Skeletal muscle tissue (tissue), 4 donors: ENCODE measurements around the gene HK1. TPM values are rescaled to one million over a fixed set of nuclear protein-coding genes. Genes with fewer than 3 reads are reported as not detected.
"Not testable (repeated sequence)": the region's sequence is repeated elsewhere in the genome, so short reads cannot be mapped to it uniquely, and the experiment has no call there.

Source experiments
- H3K27ac ChIP-seq: one replicate; pipeline ENCODE4 v1.7.0; 2013; ENCODE audit warnings: mild to moderate bottlenecking, low read depth, low read length, inconsistent platforms
- H3K27me3 ChIP-seq, 3 donors: one replicate each; pipeline ENCODE4 v1.7.0; 2013; ENCODE audit warnings: low read length in 3 of 3; ENCODE audit not compliant: control insufficient read depth in 3 of 3, insufficient read depth in 3 of 3
- H3K36me3 ChIP-seq, 3 donors: one replicate each; pipeline ENCODE4 v1.7.0; 2013; ENCODE audit warnings: low read length in 3 of 3; ENCODE audit not compliant: control insufficient read depth in 3 of 3, insufficient read depth in 3 of 3
- H3K4me1 ChIP-seq, 3 donors: one replicate each; pipeline ENCODE4 v1.7.0; 2013; ENCODE audit warnings: low read length in 3 of 3, mild to moderate bottlenecking in 3 of 3; ENCODE audit not compliant: control insufficient read depth in 3 of 3, insufficient read depth in 3 of 3
- H3K4me3 ChIP-seq, 3 donors: one replicate each; pipeline ENCODE4 v1.7.0; 2013; ENCODE audit warnings: low read length in 3 of 3
- H3K9ac ChIP-seq, 3 donors: one replicate each; pipeline ENCODE4 v1.7.0; 2013; ENCODE audit warnings: low read length in 3 of 3, mild to moderate bottlenecking in 3 of 3, moderate library complexity in 2 of 3, low read depth in 1 of 3
- H3K9me3 ChIP-seq, 3 donors: one replicate each; pipeline ENCODE4 v1.7.0; 2013; ENCODE audit warnings: low read length in 3 of 3; ENCODE audit not compliant: control insufficient read depth in 3 of 3
- total RNA-seq: library from RNA; depleted of rRNA; stranded (reverse); fragments of >200 nt; gene quantifications from one replicate; pipeline ENCODE4 v1.2.3, GENCODE V29; 2014
- donor health status: Osteomylitis.

Gene HK1
- total RNA-seq, 1 donor from 2014 or later: 32.4 TPM

DNA sequence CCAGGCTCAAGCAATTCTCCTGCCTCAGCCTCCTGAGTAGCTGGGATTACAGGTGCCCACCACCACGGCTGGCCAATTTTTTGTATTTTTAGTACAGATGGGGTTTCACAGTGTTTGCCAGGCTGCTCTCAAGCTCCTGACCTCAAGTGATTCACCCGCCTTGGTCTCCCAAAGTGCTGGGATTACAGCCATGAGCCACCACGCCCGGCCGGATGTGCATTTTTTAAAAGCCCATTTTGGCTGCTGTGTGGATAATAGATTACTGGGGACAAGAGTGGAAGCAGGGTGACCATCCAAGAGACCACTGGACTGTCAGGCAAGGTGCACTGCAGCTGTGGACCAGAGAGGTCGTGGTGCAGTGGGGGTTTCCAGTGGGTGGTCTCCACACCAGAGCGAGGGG is 36.7 kb upstream of the HK1 start:
- no peak overlapping the region for H3K4me3 ChIP-seq
- H3K27me3 ChIP-seq: no peaks in the 10 kb centered on the region
- H3K9me3 ChIP-seq: no peaks in the 10 kb centered on the region

DNA sequence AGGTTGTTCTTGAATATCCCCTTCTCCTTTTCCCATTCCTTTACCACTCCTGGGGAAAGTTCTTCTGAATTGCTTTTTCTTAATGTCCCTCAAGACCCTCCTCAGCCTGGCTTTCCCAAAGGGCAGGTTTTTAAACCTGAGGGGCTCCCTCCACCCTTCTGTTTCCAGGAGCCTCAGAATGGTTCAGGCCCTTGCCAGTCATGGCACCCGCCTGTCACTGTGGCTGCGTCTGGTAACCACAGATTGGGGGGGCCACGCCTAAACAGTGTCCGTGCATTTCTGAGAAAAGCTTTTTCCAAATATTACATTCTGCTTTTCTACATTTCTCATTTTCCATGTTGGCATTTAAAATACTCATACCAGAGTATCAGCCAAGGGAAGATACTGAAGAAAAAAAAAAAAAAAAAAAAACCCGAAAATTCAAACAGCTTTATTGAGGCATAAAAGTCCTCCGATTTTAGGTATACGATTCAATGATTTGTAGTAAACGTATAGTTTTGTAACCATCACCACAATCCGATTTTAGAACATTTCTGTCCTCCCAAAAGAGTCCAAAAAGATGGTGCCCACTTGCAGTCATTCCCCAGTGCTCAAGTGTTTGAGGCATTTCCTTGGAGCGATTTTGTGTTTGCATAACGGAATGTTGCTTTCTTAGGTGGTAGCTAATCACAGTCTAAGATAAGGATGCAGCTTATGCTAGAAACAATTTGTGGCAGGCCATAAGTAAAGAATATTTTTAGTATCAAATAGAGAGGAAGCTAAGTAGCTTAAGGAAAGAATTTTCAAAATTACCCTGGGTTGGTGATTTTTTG is 36.0 kb upstream of the HK1 start:
- H3K9me3 ChIP-seq: no peaks in the 10 kb centered on the region
- H3K27me3 ChIP-seq: no peaks in the 10 kb centered on the region
- H3K36me3 ChIP-seq: no peaks in the 10 kb centered on the region
- peaks cover 0 to 4% (median 3%) of the 10 kb centered on the region in 3 donors for H3K4me1 ChIP-seq
- H3K4me3 ChIP-seq: no peak overlapping the region
- no peak overlapping the region for H3K27ac ChIP-seq
- no peak overlapping the region for H3K9ac ChIP-seq

More for the DNA sequence above, 36.7 kb upstream of the HK1 start:
- H3K27ac ChIP-seq: no peak overlapping the region
- peaks cover 0 to 4% (median 3%) of the 10 kb centered on the region in 3 donors for H3K4me1 ChIP-seq
- H3K36me3 ChIP-seq: no peaks in the 10 kb centered on the region
- H3K9ac ChIP-seq: no peak overlapping the region

DNA sequence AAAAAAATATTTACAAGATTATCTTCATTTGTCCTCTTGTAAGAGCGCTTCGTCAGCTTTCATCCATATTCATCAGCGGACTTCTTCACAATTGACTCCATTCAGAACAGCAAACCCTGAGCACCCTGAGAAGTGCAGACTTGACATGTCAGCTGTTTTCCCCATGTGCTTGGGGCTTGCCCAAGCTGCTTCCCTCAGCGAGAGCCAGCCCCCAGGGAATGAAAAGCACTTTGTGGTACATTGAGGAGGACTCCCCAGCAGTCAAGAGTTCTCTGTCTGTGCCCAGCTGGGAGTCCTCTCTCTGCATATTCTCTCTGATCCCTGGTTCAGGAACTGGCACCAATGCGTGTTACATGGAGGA is 35.5 kb upstream of the HK1 start:
- H3K9ac ChIP-seq: no peak overlapping the region
- H3K36me3 ChIP-seq: no peaks in the 10 kb centered on the region
- no peaks in the 10 kb centered on the region for H3K9me3 ChIP-seq
- H3K4me3 ChIP-seq: no peak overlapping the region
- H3K27ac ChIP-seq: no peak overlapping the region
- H3K4me1 ChIP-seq: peaks cover 0 to 3% (median 2%) of the 10 kb centered on the region in 3 donors
- no peaks in the 10 kb centered on the region for H3K27me3 ChIP-seq

DNA sequence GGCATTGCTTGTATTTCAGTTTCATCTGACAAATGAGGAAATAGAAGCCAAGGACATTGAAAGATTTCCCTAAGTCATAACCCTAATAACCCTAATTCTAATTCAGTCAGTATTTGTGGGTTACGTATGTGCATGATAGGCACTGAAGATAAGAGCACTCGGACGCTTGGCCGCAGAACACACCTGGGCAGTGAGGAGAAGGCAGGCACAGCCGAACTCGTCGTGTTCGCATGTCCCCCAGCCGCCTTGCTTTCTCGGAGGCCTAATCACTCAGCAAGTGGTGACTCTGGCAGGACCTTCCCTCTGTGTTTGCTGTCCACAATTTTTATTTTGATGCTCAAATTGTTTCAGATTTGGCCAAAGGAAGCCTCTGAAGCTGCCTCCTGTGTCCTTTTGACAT is 34.5 kb upstream of the HK1 start:
- H3K9me3 ChIP-seq: no peaks in the 10 kb centered on the region

DNA sequence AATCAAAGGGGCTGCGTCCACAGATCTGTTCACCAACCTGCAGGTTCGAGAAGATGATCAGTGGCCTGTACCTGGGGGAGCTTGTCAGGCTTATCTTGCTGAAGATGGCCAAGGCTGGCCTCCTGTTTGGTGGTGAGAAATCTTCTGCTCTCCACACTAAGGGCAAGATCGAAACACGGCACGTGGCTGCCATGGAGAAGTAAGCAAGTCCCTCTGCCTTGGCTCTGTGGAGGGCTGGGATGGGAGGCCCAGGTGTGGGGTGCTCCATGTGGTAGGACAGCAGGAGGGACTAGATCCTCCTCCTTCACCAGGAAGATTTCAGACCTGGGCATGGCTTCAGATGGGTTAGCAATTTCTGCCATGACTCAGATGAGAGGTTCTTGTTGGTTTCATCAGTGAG is 32.3 kb upstream of the HK1 start:
- no peaks in the 10 kb centered on the region for H3K27me3 ChIP-seq
- H3K36me3 ChIP-seq: no peaks in the 10 kb centered on the region
- no peak overlapping the region for H3K4me3 ChIP-seq
- no peaks in the 10 kb centered on the region for H3K9me3 ChIP-seq
- H3K9ac ChIP-seq: no peak overlapping the region
- H3K4me1 ChIP-seq: peaks cover 0 to 2% (median 0%) of the 10 kb centered on the region in 3 donors
- H3K27ac ChIP-seq: no peak overlapping the region

More for the DNA sequence above, 34.5 kb upstream of the HK1 start:
- Histone ChIP-seq H3K9ac (no peak overlapping the region), H3K27ac (no peak overlapping the region), H3K4me1 (peaks cover 0 to 3% (median 2%) of the 10 kb centered on the region in 3 donors), H3K4me3 (no peak overlapping the region), H3K36me3 (no peaks in the 10 kb centered on the region), H3K27me3 (no peaks in the 10 kb centered on the region)

DNA sequence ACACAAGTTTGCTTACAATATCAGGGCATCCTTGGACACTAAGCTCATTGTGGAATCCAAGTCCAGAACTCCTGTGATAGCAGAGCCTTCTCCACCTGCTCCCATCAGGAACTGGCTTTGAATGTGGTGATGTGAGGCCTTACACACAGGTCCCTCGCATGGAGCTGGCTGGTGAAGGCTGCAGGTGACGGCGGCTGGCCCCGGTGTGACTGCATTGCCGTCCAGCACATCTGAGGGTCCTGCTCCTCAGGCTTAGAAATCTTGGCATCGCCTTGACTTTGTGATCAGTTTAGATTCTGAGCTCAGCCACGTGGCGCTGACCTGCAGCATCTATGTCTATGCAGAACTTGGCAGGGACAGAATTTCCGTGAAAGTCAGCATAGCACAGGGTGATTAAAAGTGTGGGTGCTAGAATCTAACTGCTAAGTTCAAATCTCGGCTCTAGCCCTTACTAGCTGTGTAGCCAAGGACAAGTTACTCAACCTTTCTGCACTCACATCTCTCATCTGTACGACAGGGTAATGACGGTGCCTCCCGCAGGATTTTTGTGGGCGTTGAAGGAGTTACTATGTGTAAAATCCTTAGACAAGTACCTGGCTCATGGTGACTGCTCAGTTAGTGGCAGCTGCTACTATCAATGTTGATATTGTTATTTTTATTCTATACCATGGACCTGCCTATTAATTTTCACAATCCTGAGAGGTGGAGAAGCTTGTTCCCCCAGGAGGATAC is 31.5 kb upstream of the HK1 start:
- Histone ChIP-seq H3K27me3 (no peaks in the 10 kb centered on the region), H3K4me1 (peaks cover 0 to under 1% (median 0%) of the 10 kb centered on the region in 3 donors), H3K4me3 (no peak overlapping the region), H3K27ac (no peak overlapping the region), H3K9me3 (no peaks in the 10 kb centered on the region), H3K9ac (no peak overlapping the region), H3K36me3 (no peaks in the 10 kb centered on the region)

DNA sequence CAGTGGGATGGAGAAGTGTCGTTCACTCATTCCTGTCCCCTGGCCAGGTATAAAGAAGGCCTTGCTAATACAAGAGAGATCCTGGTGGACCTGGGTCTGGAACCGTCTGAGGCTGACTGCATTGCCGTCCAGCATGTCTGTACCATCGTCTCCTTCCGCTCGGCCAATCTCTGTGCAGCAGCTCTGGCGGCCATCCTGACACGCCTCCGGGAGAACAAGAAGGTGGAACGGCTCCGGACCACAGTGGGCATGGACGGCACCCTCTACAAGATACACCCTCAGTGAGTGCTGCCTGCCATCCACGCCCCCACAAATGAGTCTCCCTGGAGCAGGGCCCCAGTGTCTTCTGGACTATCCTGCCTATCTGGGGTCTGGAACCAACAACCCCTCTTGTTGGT is 31.0 kb upstream of the HK1 start:
- Histone ChIP-seq H3K36me3 (no peaks in the 10 kb centered on the region), H3K4me3 (no peak overlapping the region), H3K9ac (no peak overlapping the region), H3K27ac (no peak overlapping the region), H3K4me1 (no peaks in the 10 kb centered on the region), H3K27me3 (no peaks in the 10 kb centered on the region), H3K9me3 (no peaks in the 10 kb centered on the region)

DNA sequence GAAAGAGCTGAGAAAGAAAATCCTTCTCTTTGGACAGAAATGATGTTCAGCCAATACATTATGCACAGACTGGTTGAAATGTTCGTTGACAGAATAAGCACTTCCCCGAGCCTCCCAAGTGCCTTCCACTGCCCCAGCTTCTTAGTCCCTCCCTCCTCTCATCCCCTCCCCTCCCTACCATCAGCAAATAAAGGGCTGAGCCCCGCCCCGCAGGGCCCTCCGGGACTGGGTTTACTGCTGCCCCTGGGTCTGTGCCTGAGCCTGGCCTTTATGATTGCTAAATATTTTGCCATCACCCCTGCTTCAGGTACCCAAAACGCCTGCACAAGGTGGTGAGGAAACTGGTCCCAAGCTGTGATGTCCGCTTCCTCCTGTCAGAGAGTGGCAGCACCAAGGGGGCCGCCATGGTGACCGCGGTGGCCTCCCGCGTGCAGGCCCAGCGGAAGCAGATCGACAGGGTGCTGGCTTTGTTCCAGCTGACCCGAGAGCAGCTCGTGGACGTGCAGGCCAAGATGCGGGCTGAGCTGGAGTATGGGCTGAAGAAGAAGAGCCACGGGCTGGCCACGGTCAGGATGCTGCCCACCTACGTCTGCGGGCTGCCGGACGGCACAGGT is 30.1 kb upstream of the HK1 start:
- Histone ChIP-seq H3K27ac (no peak overlapping the region), H3K36me3 (no peaks in the 10 kb centered on the region)

DNA sequence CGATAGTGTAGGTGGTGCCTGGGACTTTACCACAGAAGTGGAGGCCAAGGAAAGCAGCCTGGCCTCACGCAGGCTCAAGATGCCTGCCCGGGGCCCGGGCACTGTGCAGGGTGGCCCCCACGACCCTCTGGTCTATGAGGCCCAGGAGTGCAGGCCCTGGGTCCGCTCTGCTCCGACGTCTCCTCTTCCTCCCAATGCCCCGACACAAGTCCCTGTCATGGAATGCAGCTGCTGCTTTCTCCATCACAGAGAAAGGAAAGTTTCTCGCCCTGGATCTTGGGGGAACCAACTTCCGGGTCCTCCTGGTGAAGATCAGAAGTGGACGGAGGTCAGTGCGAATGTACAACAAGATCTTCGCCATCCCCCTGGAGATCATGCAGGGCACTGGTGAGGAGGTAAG is 28.3 kb upstream of the HK1 start:
- H3K27ac ChIP-seq: no peak overlapping the region

More for the DNA sequence above, 30.1 kb upstream of the HK1 start:
- no peaks in the 10 kb centered on the region for H3K4me1 ChIP-seq
- H3K9me3 ChIP-seq: no peaks in the 10 kb centered on the region
- H3K27me3 ChIP-seq: no peaks in the 10 kb centered on the region
- no peak overlapping the region for H3K4me3 ChIP-seq
- no peak overlapping the region for H3K9ac ChIP-seq

DNA sequence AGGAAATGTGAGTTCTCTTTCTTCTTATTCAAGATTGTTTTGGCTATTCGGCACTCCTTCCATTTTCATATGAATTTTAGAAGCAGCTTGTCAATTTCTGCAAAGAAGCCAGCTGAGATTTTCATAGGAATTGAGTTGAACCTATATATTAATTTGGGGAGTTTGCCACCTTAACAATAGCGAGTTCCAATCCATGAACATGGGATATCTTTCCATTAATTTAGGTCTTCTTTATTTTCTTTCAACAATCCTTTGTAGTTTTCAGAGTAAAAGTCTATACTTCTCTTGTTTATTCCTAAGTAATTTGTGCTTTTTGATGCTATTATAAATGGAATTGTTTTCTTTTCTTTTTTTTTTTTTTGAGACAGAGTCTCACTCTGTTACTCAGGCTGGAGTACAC is 26.9 kb upstream of the HK1 start:
- H3K9ac ChIP-seq, H3K36me3 ChIP-seq, H3K27me3 ChIP-seq, H3K27ac ChIP-seq, H3K4me1 ChIP-seq, H3K4me3 ChIP-seq, H3K9me3 ChIP-seq: not testable (repeated sequence)

More for the DNA sequence above, 28.3 kb upstream of the HK1 start:
- Histone ChIP-seq H3K9ac (no peak overlapping the region), H3K9me3 (no peaks in the 10 kb centered on the region), H3K4me3 (no peak overlapping the region), H3K27me3 (no peaks in the 10 kb centered on the region), H3K4me1 (no peaks in the 10 kb centered on the region), H3K36me3 (no peaks in the 10 kb centered on the region)
